H1 (cell line): ENCODE measurements around the gene ALPP. TPM values are rescaled to one million over a fixed set of nuclear protein-coding genes. Genes with fewer than 3 reads are reported as not detected.

Source experiments
- CBX5 ChIP-seq: fragments of 300-800, 300-1000 bp; sonication (generic); IDR thresholded peaks from 2 replicates; pipeline ENCODE4 v1.7.1; 2016; ENCODE audit warnings: antibody characterized with exemption, low read length, low read depth
- CEBPB ChIP-seq: IDR thresholded peaks from 2 replicates; pipeline ENCODE4 v1.6.1; 2012; ENCODE audit warnings: low read depth, low read length
- CHD7 ChIP-seq: fragments of 300-600 bp; sonication (generic); IDR thresholded peaks from 2 replicates; pipeline ENCODE4 v1.7.1; 2012; ENCODE audit warnings: low read length, moderate library complexity, mild to moderate bottlenecking, inconsistent platforms; ENCODE audit not compliant: insufficient replicate concordance
- GABPA ChIP-seq: IDR thresholded peaks from 2 replicates; pipeline ENCODE4 v1.6.1; 2011; ENCODE audit warnings: mild to moderate bottlenecking, low read length, moderate library complexity, borderline replicate concordance; ENCODE audit not compliant: insufficient read depth
- HDAC6 ChIP-seq: IDR thresholded peaks from one replicate; pipeline ENCODE4 v1.7.1; 2012; ENCODE audit warnings: low read depth, mild to moderate bottlenecking, inconsistent platforms, low read length, moderate library complexity
- KDM1A ChIP-seq: fragments of 200-600, 300-600 bp; sonication (generic); IDR thresholded peaks from 2 replicates; pipeline ENCODE4 v1.7.1; 2016; ENCODE audit warnings: mild to moderate bottlenecking, low read length, borderline replicate concordance
- POU5F1 ChIP-seq: IDR thresholded peaks from 2 replicates; pipeline ENCODE4 v1.6.1; 2011; ENCODE audit warnings: low read depth, mild to moderate bottlenecking, low read length, moderate library complexity
- RBBP5 ChIP-seq: IDR thresholded peaks from 2 replicates; pipeline ENCODE4 v1.7.1; 2012; ENCODE audit warnings: low read depth, mild to moderate bottlenecking, inconsistent platforms, low read length, moderate library complexity, borderline replicate concordance
- SP1 ChIP-seq: IDR thresholded peaks from 2 replicates; pipeline ENCODE4 v1.6.1; 2011; ENCODE audit warnings: low read depth, low read length
- SP4 ChIP-seq: IDR thresholded peaks from 2 replicates; pipeline ENCODE4 v1.6.1; 2012; ENCODE audit warnings: low read length, inconsistent platforms
- TAF7 ChIP-seq: optimal IDR thresholded peaks from 2 replicates; pipeline ENCODE3; 2011; ENCODE audit warnings: low read depth, mild to moderate bottlenecking, inconsistent platforms, low read length, moderate library complexity, borderline replicate concordance
- ZNF274 ChIP-seq: IDR thresholded peaks from 2 replicates; pipeline ENCODE4 v1.7.0; 2012; ENCODE audit warnings: low read length, borderline replicate concordance; ENCODE audit errors: extremely low read depth
- polyA plus RNA-seq, 7 experiments: library from polyadenylated mRNA; depleted of rRNA in 3 of 7; stranded (reverse) in 5 of 7; unstranded in 2 of 7; fragments of >200 nt in 5 of 7; fragments of 200-250 nt in 2 of 7; gene quantifications; 1 replicate in 5 of 7; 2 replicates in 1 of 7; 4 replicates in 1 of 7; pipeline versions ENCODE4 v1.2.1 to v1.2.3, GENCODE V29; 2011 to 2013; ENCODE audit warnings: missing spikeins in 2 of 7, mixed read lengths in 2 of 7
- total RNA-seq: library from RNA; stranded (reverse); fragmentation: NEBNext Ultra II Directional; extraction: Animal tissue kit (Norgen Biotek cat#: 25700); gene quantifications from 2 replicates; pipeline ENCODE4 v1.2.1, GENCODE V29; 2021

The ALPP gene
- total and polyA plus RNA-seq, 2 of the 8 experiments (the other 6 are each of a cell fraction or from before 2014, with no cell fraction given): 0.15 TPM

- no peak for TF ChIP-seq CHD7
- TF ChIP-seq CEBPB: no peak
- TF ChIP-seq HDAC6: no peak
- no peak for TF ChIP-seq ZNF274
- TF ChIP-seq KDM1A: no peak
- TF ChIP-seq RBBP5: no peak
- TF ChIP-seq GABPA: no peak
- TF ChIP-seq CBX5: no peak
- TF ChIP-seq SP4: no peak
- TF ChIP-seq TAF7: no peak
- TF ChIP-seq SP1: no peak
- TF ChIP-seq POU5F1: no peak
These were observed 10.8 kb downstream of the ALPP start (continued) for GRCh38 chr2:232389327-232389726.
